Subcutaneous adipose tissue (tissue), 4 donors: Measurements from ENCODE around the gene PARP11. TPM values are rescaled to one million over a fixed set of nuclear protein-coding genes. Genes with fewer than 3 reads are reported as not detected.

Source experiments
- total RNA-seq, 4 donors: library from RNA; depleted of rRNA; stranded (reverse); fragments of >200 nt; gene quantifications; one replicate each; pipeline ENCODE4 v1.1.0, GENCODE V29; 2016
- TF ChIP-seq, protein P1 (sequence below): fragments of 450-650 bp; IDR thresholded peaks from one replicate; pipeline ENCODE4 v1.5.1; 2016; ENCODE audit warnings: low read depth, mild to moderate bottlenecking, control low read depth, antibody characterized with exemption, moderate library complexity

PARP11 gene
- total RNA-seq, 4 donors from 2014 or later: 5.3 to 10.3 (median 8.6) TPM

- TF ChIP-seq, protein P1, sequence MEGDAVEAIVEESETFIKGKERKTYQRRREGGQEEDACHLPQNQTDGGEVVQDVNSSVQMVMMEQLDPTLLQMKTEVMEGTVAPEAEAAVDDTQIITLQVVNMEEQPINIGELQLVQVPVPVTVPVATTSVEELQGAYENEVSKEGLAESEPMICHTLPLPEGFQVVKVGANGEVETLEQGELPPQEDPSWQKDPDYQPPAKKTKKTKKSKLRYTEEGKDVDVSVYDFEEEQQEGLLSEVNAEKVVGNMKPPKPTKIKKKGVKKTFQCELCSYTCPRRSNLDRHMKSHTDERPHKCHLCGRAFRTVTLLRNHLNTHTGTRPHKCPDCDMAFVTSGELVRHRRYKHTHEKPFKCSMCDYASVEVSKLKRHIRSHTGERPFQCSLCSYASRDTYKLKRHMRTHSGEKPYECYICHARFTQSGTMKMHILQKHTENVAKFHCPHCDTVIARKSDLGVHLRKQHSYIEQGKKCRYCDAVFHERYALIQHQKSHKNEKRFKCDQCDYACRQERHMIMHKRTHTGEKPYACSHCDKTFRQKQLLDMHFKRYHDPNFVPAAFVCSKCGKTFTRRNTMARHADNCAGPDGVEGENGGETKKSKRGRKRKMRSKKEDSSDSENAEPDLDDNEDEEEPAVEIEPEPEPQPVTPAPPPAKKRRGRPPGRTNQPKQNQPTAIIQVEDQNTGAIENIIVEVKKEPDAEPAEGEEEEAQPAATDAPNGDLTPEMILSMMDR: no peak
These were observed 24.3 kb upstream of the PARP11 start for GRCh38 chr12:3897371-3897971.

DNA sequence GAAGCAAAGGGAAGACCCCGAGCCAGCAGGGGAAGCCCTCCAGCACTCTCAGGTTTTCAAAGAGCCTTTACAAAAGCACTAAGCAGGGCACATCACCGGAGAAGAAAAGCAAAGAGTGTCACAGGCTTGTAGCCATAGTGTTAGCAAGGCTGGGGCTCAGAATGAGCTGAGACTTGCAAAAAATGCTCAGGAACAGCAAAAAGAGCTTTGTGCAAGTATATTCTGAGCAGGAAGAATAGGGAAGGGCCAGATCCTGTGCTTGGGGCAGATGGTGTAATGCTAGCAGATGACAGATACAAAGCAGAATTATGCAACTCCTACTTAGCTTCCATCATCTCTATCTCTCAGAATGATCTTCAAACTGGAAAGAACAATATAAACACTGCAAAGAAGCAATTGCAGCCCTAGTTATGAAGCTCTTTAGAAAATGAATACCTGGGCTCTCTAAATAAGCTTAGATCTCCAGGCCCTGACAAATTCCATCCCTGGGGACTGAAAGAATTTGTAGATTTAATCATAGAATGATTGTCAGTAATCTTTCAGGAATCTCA lies 23.7 kb upstream of the PARP11 start:
- TF ChIP-seq, protein P1: no peak

DNA sequence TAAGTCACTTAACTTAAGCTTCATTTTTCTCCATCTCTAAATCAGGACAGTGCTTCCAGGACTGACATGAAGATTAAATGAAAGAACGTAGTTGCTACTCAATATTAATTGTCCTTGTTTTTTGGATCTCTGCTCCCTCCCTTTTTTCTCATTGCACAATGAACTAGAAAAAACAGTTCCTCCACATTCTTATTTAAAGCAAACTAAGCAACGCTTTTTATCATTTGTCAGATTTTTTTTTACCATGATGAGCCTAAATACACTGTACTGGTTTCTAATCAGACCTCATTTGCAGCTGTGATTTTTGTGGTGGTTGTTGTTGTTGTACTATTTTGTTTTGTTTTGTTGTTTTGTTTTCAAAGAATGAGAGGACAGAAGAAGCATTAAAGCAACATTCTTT lies 23.2 kb upstream of the PARP11 start:
- TF ChIP-seq, protein P1: no peak

DNA sequence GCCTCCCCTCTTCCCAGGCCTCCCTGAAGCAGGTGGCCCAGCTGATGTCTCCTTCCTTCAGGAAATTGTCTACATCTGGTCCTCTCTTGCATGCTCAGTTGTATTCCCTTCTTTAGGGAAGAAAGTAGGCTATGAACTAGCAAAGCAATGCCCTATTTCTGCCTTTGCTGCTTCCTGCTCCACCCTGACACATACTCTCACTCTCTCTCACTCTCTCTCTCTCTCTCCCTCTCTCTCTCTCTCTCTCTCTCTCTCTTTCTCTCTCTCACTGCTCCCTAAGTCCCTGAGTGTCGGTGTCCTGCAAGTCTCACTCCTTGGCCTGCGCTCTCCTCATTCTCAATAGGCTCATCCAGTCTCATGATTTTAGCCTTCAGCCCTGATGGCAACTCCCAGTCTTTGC lies 19.4 kb upstream of the PARP11 start:
- TF ChIP-seq, protein P1: no peak

DNA sequence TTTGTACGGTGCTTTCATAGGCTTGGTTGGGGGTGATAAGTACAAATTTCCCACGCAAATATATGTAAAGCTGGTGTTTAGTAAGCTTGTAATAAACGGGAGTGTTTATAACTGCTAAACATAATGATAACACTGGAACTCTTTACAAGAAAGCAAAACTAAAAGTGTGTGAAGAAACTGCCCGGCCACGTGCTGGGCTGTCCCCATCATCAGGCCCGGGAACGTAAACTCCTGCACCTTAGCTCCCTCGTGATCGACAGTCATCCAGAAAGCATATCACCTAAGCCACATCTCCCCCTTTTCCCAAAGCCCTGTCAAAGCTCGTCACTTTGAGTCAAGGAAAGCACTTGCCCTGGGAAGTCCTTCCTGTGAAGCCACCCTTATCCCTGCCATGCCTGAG lies 18.0 kb upstream of the PARP11 start:
- TF ChIP-seq, protein P1: no peak

- TF ChIP-seq, protein P1: no peak
These were observed 15.5 kb upstream of the PARP11 start for GRCh38 chr12:3888659-3889058.

GRCh38 chr12:3885277-3886094 lies 12.3 kb upstream of the PARP11 start:
- TF ChIP-seq, protein P1: no peak
